Liver (tissue), 3 donors: ENCODE results near the gene PTPRN.

Experiments used
- EGR1 ChIP-seq, 2 donors: IDR thresholded peaks; 2 replicates each; pipeline ENCODE4 v1.6.1; 2016 to 2018; ENCODE audit warnings: antibody characterized with exemption in 2 of 2, low read depth in 2 of 2
- GABPA ChIP-seq, 2 donors: IDR thresholded peaks in 1 of 2; conservative IDR thresholded peaks in 1 of 2; 2 replicates each; pipeline ENCODE4 v1.6.1; 2016; ENCODE audit warnings: antibody characterized with exemption in 2 of 2, mild to moderate bottlenecking in 1 of 2, moderate library complexity in 1 of 2
- HNF4G ChIP-seq: IDR thresholded peaks from 2 replicates; pipeline ENCODE4 v1.6.1; 2016; ENCODE audit warnings: antibody characterized with exemption
- NR2F2 ChIP-seq: IDR thresholded peaks from 2 replicates; pipeline ENCODE4 v1.6.1; 2016; ENCODE audit warnings: antibody characterized with exemption
- RAD21 ChIP-seq, 2 donors: IDR thresholded peaks; 2 replicates each; pipeline ENCODE4 v1.6.1; 2016; ENCODE audit warnings: antibody characterized with exemption in 2 of 2, mild to moderate bottlenecking in 2 of 2
- SP1 ChIP-seq: IDR thresholded peaks from 2 replicates; pipeline ENCODE4 v1.6.1; 2018; ENCODE audit warnings: antibody characterized with exemption, mild to moderate bottlenecking
- TAF1 ChIP-seq: conservative IDR thresholded peaks from 2 replicates; pipeline ENCODE4 v1.6.1; 2016; ENCODE audit warnings: antibody characterized with exemption, mild to moderate bottlenecking
- YY1 ChIP-seq: IDR thresholded peaks from 2 replicates; pipeline ENCODE4 v1.6.1; 2016; ENCODE audit warnings: antibody characterized with exemption, mild to moderate bottlenecking
- TF ChIP-seq, protein P1 (sequence below): fragments of 150-350 bp; IDR thresholded peaks from 2 replicates; pipeline ENCODE4 v1.5.1; 2017; ENCODE audit warnings: improper control_type of control experiment, low read depth, low read length; ENCODE audit not compliant: missing input control
- TF ChIP-seq, protein P2 (sequence below): IDR thresholded peaks from 2 replicates; pipeline ENCODE4 v1.6.1; 2016; ENCODE audit warnings: antibody characterized with exemption
- TF ChIP-seq, protein P3 (sequence below): IDR thresholded peaks from 2 replicates; pipeline ENCODE4 v1.6.1; 2016; ENCODE audit warnings: antibody characterized with exemption, mild to moderate bottlenecking
- donor health status: healthy.
- donor health status: healthy.

DNA sequence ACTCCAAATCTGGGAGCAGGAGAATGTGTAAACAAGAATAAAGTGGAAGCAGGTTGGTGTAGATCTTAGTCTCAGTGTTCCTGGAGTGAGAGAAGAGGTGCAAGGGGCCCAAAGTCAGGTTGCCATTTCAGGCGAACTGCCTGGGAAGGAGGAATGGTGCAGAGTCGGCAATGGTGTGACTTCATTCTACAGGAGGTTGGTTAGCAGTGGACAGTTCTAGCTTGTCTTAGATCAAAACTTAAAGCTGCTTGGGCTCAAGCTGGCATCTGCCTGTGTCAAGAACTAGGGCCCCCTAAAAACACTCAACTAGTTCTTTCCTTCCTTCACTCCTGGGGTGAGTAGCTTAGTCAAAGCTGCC, 60.4 kb downstream of the PTPRN start:
- TF ChIP-seq, protein P1, sequence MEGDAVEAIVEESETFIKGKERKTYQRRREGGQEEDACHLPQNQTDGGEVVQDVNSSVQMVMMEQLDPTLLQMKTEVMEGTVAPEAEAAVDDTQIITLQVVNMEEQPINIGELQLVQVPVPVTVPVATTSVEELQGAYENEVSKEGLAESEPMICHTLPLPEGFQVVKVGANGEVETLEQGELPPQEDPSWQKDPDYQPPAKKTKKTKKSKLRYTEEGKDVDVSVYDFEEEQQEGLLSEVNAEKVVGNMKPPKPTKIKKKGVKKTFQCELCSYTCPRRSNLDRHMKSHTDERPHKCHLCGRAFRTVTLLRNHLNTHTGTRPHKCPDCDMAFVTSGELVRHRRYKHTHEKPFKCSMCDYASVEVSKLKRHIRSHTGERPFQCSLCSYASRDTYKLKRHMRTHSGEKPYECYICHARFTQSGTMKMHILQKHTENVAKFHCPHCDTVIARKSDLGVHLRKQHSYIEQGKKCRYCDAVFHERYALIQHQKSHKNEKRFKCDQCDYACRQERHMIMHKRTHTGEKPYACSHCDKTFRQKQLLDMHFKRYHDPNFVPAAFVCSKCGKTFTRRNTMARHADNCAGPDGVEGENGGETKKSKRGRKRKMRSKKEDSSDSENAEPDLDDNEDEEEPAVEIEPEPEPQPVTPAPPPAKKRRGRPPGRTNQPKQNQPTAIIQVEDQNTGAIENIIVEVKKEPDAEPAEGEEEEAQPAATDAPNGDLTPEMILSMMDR = no peak
- no peak for TF ChIP-seq EGR1 (IDR thresholded peaks at IDR 0.05; ENCODE audit: low read depth in 2 of 2)
- no peak for TF ChIP-seq GABPA (IDR thresholded peaks at IDR 0.05 in 1 of 2, conservative IDR thresholded peaks at IDR 0.05 in 1 of 2)
- no peak for TF ChIP-seq TAF1
- TF ChIP-seq, protein P2, sequence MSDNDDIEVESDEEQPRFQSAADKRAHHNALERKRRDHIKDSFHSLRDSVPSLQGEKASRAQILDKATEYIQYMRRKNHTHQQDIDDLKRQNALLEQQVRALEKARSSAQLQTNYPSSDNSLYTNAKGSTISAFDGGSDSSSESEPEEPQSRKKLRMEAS = no peak
- TF ChIP-seq RAD21 (IDR thresholded peaks at IDR 0.05) = no peak
- TF ChIP-seq, protein P3, sequence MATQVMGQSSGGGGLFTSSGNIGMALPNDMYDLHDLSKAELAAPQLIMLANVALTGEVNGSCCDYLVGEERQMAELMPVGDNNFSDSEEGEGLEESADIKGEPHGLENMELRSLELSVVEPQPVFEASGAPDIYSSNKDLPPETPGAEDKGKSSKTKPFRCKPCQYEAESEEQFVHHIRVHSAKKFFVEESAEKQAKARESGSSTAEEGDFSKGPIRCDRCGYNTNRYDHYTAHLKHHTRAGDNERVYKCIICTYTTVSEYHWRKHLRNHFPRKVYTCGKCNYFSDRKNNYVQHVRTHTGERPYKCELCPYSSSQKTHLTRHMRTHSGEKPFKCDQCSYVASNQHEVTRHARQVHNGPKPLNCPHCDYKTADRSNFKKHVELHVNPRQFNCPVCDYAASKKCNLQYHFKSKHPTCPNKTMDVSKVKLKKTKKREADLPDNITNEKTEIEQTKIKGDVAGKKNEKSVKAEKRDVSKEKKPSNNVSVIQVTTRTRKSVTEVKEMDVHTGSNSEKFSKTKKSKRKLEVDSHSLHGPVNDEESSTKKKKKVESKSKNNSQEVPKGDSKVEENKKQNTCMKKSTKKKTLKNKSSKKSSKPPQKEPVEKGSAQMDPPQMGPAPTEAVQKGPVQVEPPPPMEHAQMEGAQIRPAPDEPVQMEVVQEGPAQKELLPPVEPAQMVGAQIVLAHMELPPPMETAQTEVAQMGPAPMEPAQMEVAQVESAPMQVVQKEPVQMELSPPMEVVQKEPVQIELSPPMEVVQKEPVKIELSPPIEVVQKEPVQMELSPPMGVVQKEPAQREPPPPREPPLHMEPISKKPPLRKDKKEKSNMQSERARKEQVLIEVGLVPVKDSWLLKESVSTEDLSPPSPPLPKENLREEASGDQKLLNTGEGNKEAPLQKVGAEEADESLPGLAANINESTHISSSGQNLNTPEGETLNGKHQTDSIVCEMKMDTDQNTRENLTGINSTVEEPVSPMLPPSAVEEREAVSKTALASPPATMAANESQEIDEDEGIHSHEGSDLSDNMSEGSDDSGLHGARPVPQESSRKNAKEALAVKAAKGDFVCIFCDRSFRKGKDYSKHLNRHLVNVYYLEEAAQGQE = no peak
- TF ChIP-seq YY1 = no peak
- TF ChIP-seq NR2F2 = no peak
- no peak for TF ChIP-seq HNF4G
- TF ChIP-seq SP1 = no peak
